Sigmoid colon (tissue), 7 donors: ENCODE data around the gene MYLK4. TPM values are rescaled to one million over a fixed set of nuclear protein-coding genes. Genes with fewer than 3 reads are reported as not detected.

Source experiments
- DNase-seq: peaks from one replicate; pipeline ENCODE4 v3.0.0-alpha.2; 2019
- H3K27ac ChIP-seq, 4 donors: fragments of 200-600 bp; sonication (generic); one replicate each; pipeline ENCODE4 v1.5.1; 2016 to 2019; ENCODE audit warnings: mild to moderate bottlenecking in 1 of 4
- H3K27me3 ChIP-seq, 3 donors: fragments of 200-600 bp; sonication (generic); one replicate each; pipeline ENCODE4 v1.5.1; 2019; ENCODE audit warnings: mild to moderate bottlenecking in 1 of 3
- H3K36me3 ChIP-seq, 4 donors: fragments of 200-600 bp; sonication (generic); one replicate each; pipeline ENCODE4 v1.5.1; 2016 to 2019
- H3K4me1 ChIP-seq, 4 donors: fragments of 200-600 bp; sonication (generic); one replicate each; pipeline ENCODE4 v1.5.1; 2017 to 2019
- H3K4me3 ChIP-seq, 4 donors: fragments of 200-600 bp; sonication (generic); one replicate each; pipeline ENCODE4 v1.5.1; 2017 to 2019; ENCODE audit warnings: mild to moderate bottlenecking in 2 of 4, moderate library complexity in 1 of 4
- H3K9me3 ChIP-seq, 4 donors: fragments of 200-600 bp in 3 of 4; sonication (generic) in 3 of 4; one replicate each; pipeline versions ENCODE4 v1.5.1 to v1.6.1; 2013 to 2019
- EP300 ChIP-seq, 4 donors: sonication (generic); formaldehyde crosslinking; IDR thresholded peaks; one replicate each; pipeline ENCODE4 v1.6.1; 2017; ENCODE audit warnings: antibody characterized with exemption in 4 of 4
- POLR2A ChIP-seq, 2 donors: fragments of 450-650 bp; IDR thresholded peaks; one replicate each; pipeline ENCODE4 v1.6.1; 2016; ENCODE audit warnings: antibody characterized with exemption in 2 of 2, mild to moderate bottlenecking in 2 of 2, moderate library complexity in 2 of 2
- POLR2AphosphoS5 ChIP-seq, 4 donors: sonication (generic); formaldehyde crosslinking; IDR thresholded peaks; one replicate each; pipeline ENCODE4 v1.6.1; 2017; ENCODE audit warnings: antibody characterized with exemption in 4 of 4
- WGBS, 2 donors: extraction: QIAGEN DNeasy Blood & Tissue Kit; methylation state at CpG; one replicate each; pipeline ENCODE4 v1.1.7; 2013; 5-methylcytosine and 5-hydroxymethylcytosine counted together
- intact Hi-C: fragments of 100-400 bp; cut with DNase I; formaldehyde crosslinking; loops from one replicate; pipeline ENCODE4 v1.15.1; 2023
- polyA plus RNA-seq, 3 donors: library from polyadenylated mRNA; stranded (reverse); fragments of 200-250 nt; gene quantifications; one replicate each; pipeline ENCODE4 v1.2.3, GENCODE V29; 2013
- total RNA-seq, 4 donors: library from RNA; depleted of rRNA; stranded (reverse); fragments of >200 nt; gene quantifications; one replicate each; pipeline ENCODE4 v1.1.0, GENCODE V29; 2016
- TF ChIP-seq, protein P1 (sequence below), 4 experiments: fragments of 450-650 bp in 3 of 4; fragments of 200-600 bp in 1 of 4; IDR thresholded peaks; one replicate each; pipeline ENCODE4 v1.5.1; 2016 to 2019; ENCODE audit warnings: antibody characterized with exemption in 4 of 4, mild to moderate bottlenecking in 3 of 4, moderate library complexity in 2 of 4
- donor health status: healthy with polysubstance abuse.
- donor health status: Bipolar disorder and iron deficiency.
- donor health status: healthy.

Gene MYLK4
- total and polyA plus RNA-seq, 7 donors: under 0.01 to 1.1 (median 0.32) TPM; not detected in 1

GRCh38 chr6:2734488-2735166 is 16.1 kb downstream of the MYLK4 start:
- peaks cover 0 to 24% (median 13%) of the 10 kb centered on the region in 4 donors for H3K4me1 ChIP-seq
- no peak for DNase-seq
- no peaks in the 10 kb centered on the region for H3K9me3 ChIP-seq
- no peak overlapping the region for H3K4me3 ChIP-seq
- H3K27ac ChIP-seq: no peak overlapping the region
- no peaks in the 10 kb centered on the region for H3K27me3 ChIP-seq
- H3K36me3 ChIP-seq: no peaks in the 10 kb centered on the region
- intact Hi-C loops: no loop called here
- WGBS, 2 donors: 87 to 94% methylated on average over 2 of the region's 2 CpGs
- TF ChIP-seq POLR2A (IDR thresholded peaks at IDR 0.05): no peak
- TF ChIP-seq POLR2AphosphoS5 (IDR thresholded peaks at IDR 0.05): no peak
- TF ChIP-seq, protein P1, sequence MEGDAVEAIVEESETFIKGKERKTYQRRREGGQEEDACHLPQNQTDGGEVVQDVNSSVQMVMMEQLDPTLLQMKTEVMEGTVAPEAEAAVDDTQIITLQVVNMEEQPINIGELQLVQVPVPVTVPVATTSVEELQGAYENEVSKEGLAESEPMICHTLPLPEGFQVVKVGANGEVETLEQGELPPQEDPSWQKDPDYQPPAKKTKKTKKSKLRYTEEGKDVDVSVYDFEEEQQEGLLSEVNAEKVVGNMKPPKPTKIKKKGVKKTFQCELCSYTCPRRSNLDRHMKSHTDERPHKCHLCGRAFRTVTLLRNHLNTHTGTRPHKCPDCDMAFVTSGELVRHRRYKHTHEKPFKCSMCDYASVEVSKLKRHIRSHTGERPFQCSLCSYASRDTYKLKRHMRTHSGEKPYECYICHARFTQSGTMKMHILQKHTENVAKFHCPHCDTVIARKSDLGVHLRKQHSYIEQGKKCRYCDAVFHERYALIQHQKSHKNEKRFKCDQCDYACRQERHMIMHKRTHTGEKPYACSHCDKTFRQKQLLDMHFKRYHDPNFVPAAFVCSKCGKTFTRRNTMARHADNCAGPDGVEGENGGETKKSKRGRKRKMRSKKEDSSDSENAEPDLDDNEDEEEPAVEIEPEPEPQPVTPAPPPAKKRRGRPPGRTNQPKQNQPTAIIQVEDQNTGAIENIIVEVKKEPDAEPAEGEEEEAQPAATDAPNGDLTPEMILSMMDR (IDR thresholded peaks at IDR 0.05): no peak
- TF ChIP-seq EP300 (IDR thresholded peaks at IDR 0.05): no peak

DNA sequence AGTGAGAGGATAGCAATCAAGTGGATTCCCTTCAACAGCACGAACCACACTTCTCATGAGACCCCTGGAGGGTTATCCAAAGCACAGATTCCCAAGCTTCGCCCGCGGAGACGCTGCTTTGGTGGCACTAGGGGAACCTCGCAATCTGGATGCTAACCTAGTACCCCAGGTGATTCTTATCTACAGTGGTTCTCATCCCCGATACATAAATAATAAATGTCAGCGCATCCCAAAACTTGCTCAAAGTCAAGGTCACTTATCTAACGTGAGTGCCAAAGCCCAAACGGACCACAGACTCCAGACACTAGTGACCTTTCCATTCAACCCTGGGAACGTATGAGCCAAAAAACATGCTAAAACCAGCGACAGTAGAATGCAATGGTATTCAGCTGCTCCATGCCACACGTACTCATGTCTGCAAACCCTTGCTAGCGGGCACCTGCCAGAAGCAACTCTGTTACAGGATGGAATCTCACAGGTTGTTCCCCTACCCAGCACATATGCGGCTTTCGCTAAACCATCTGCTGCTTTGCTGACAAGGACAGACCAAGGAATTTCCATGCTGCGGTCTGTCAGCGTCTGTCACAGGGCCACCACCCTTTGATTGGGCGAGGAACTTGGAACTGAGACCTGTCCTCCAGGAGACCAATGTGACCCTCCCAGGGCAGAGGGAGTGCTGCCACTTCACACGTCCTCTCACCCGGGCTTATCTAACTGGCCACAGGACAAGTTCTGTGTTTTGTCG is 16.8 kb downstream of the MYLK4 start:
- no peak overlapping the region for H3K4me3 ChIP-seq
- H3K27ac ChIP-seq: no peak overlapping the region
- intact Hi-C loops: no loop called here
- peaks cover 0 to 24% (median 13%) of the 10 kb centered on the region in 4 donors for H3K4me1 ChIP-seq
- DNase-seq: no peak
- H3K27me3 ChIP-seq: no peaks in the 10 kb centered on the region
- TF ChIP-seq, protein P1 (IDR thresholded peaks at IDR 0.05): no peak
- TF ChIP-seq POLR2AphosphoS5 (IDR thresholded peaks at IDR 0.05): no peak
- no peak for TF ChIP-seq POLR2A (IDR thresholded peaks at IDR 0.05)
- TF ChIP-seq EP300 (IDR thresholded peaks at IDR 0.05): no peak
- no peaks in the 10 kb centered on the region for H3K9me3 ChIP-seq
- WGBS, 2 donors: 92 to 95% methylated on average over 22 of the region's 22 CpGs
- H3K36me3 ChIP-seq: no peaks in the 10 kb centered on the region

DNA sequence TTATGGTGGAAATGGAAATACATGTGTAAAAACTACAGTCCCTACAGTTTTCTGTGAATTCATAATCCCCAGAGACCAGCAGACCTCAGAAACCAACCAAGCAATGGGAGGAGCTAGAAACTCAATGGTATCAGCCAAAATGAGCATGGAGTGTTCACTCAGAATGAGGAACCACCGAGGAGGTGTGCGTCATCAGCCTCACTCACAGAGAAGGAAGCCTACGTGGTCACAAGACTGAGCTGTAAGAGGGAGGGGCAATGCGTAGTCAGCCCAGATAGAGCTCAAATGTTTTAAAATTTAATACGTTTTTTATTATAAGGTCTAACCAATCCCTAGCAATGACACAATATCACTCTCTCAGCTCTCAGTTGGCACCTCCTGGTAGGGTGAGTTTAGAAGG is 17.4 kb downstream of the MYLK4 start:
- no peaks in the 10 kb centered on the region for H3K9me3 ChIP-seq
- peak overlapping the region in 3 of 4 donors; percentile 23 to 42 (median 23) for H3K27ac ChIP-seq
- H3K27me3 ChIP-seq: no peaks in the 10 kb centered on the region
- TF ChIP-seq POLR2AphosphoS5 (IDR thresholded peaks at IDR 0.05) (peak in 1 of 4 donors; percentile 25), POLR2A (IDR thresholded peaks at IDR 0.05) (no peak), EP300 (IDR thresholded peaks at IDR 0.05) (no peak)
- TF ChIP-seq, protein P1 (IDR thresholded peaks at IDR 0.05): no peak
- intact Hi-C loops: no loop called here
- peak; percentile 81 for DNase-seq
- no peaks in the 10 kb centered on the region for H3K36me3 ChIP-seq
- H3K4me1 ChIP-seq: peaks cover 0 to 23% (median 13%) of the 10 kb centered on the region in 4 donors
- no peak overlapping the region for H3K4me3 ChIP-seq
- 55 to 86% methylated on average over 5 of the region's 5 CpGs for WGBS, 2 donors

GRCh38 chr6:2732503-2733089 is 18.1 kb downstream of the MYLK4 start:
- Histone ChIP-seq H3K4me3 (no peak overlapping the region), H3K27me3 (no peaks in the 10 kb centered on the region), H3K9me3 (no peaks in the 10 kb centered on the region), H3K27ac (peak overlapping the region in 3 of 4 donors; percentile 23 to 42 (median 23)), H3K4me1 (peaks cover 0 to 21% (median 13%) of the 10 kb centered on the region in 4 donors), H3K36me3 (no peaks in the 10 kb centered on the region)
- 56 to 61% methylated on average over 5 of the region's 5 CpGs for WGBS, 2 donors
- DNase-seq: no peak
- TF ChIP-seq, protein P1 (IDR thresholded peaks at IDR 0.05): no peak
- TF ChIP-seq POLR2AphosphoS5 (IDR thresholded peaks at IDR 0.05) (no peak), POLR2A (IDR thresholded peaks at IDR 0.05) (no peak), EP300 (IDR thresholded peaks at IDR 0.05) (no peak)
- intact Hi-C loops: no loop called here
